Mesenteric fat pad (tissue), 1 donor: ENCODE results near the gene SETBP1. TPM values are rescaled to one million over a fixed set of nuclear protein-coding genes. Genes with fewer than 3 reads are reported as not detected.

Source experiments
- DNase-seq: peaks from one replicate; pipeline ENCODE4 v3.0.0-alpha.2; 2020; ENCODE audit warnings: low spot score
- total RNA-seq: library from RNA; stranded (reverse); fragmentation: NEBNext Ultra II Directional; extraction: Animal tissue kit (Norgen Biotek cat#: 25700); gene quantifications from one replicate; pipeline ENCODE4 v1.2.1, GENCODE V29; 2021
- donor health status: DM: yes; HTN: yes; CAD: no.

Gene SETBP1
- total RNA-seq, 1 donor from 2014 or later = 21.6 TPM

- no peak for DNase-seq
These were observed 79.2 kb downstream of the SETBP1 start for GRCh38 chr18:44759925-44760342.

GRCh38 chr18:44761812-44762211, 81.1 kb downstream of the SETBP1 start:
- no peak for DNase-seq

- no peak for DNase-seq
These were observed 82.6 kb downstream of the SETBP1 start for GRCh38 chr18:44763327-44763726.

- DNase-seq = no peak
These were observed 84.2 kb downstream of the SETBP1 start for GRCh38 chr18:44764863-44765262.

GRCh38 chr18:44765456-44765855, 84.8 kb downstream of the SETBP1 start:
- DNase-seq = no peak

- no peak for DNase-seq
These were observed 85.8 kb downstream of the SETBP1 start for GRCh38 chr18:44766450-44766849.

GRCh38 chr18:44767807-44768206, 87.1 kb downstream of the SETBP1 start:
- no peak for DNase-seq

- DNase-seq = no peak
These were observed 90.0 kb downstream of the SETBP1 start for GRCh38 chr18:44770641-44771040.

GRCh38 chr18:44771572-44771955, 90.9 kb downstream of the SETBP1 start:
- no peak for DNase-seq

GRCh38 chr18:44771956-44772917, 91.5 kb downstream of the SETBP1 start:
- no peak for DNase-seq

GRCh38 chr18:44773640-44774155, 93.0 kb downstream of the SETBP1 start:
- DNase-seq = no peak

- DNase-seq = no peak
These were observed 93.5 kb downstream of the SETBP1 start for GRCh38 chr18:44774191-44774590.

- no peak for DNase-seq
These were observed 96.9 kb downstream of the SETBP1 start for GRCh38 chr18:44777457-44778192.

GRCh38 chr18:44778788-44779187, 98.1 kb downstream of the SETBP1 start:
- DNase-seq = no peak

GRCh38 chr18:44779753-44780292, 99.1 kb downstream of the SETBP1 start:
- DNase-seq = no peak

GRCh38 chr18:44781886-44782285, 101.2 kb downstream of the SETBP1 start:
- DNase-seq = no peak

GRCh38 chr18:44782617-44783016, 101.9 kb downstream of the SETBP1 start:
- no peak for DNase-seq

- no peak for DNase-seq
These were observed 102.7 kb downstream of the SETBP1 start for GRCh38 chr18:44783371-44783770.

GRCh38 chr18:44786257-44786656, 105.6 kb downstream of the SETBP1 start:
- DNase-seq = no peak

- no peak for DNase-seq
These were observed 106.0 kb downstream of the SETBP1 start for GRCh38 chr18:44786688-44787087.

- DNase-seq = no peak
These were observed 107.6 kb downstream of the SETBP1 start for GRCh38 chr18:44788334-44788733.

GRCh38 chr18:44789710-44790109, 109.0 kb downstream of the SETBP1 start:
- DNase-seq = no peak
